GM06990 (cell line): ENCODE measurements around the gene ZCCHC2.

Source experiments
- DNase-seq: peaks from one replicate; pipeline ENCODE4 v3.0.0-alpha.2; 2011; ENCODE audit not compliant: insufficient read length; ENCODE audit errors: extremely low read depth
- H3K27me3 ChIP-seq: replicated peaks from 2 replicates; pipeline ENCODE4 v1.6.0; 2011; ENCODE audit warnings: low read length; ENCODE audit not compliant: control insufficient read depth, insufficient read depth
- H3K36me3 ChIP-seq: 2 replicates; pipeline ENCODE4 v1.5.1; 2011; ENCODE audit warnings: low read length; ENCODE audit not compliant: control insufficient read depth, insufficient read depth
- H3K4me3 ChIP-seq: replicated peaks from 2 replicates; pipeline ENCODE4 v1.5.1; 2011; ENCODE audit warnings: low read depth, mild to moderate bottlenecking, control low read depth, low read length
- CTCF ChIP-seq: IDR thresholded peaks from 2 replicates; pipeline ENCODE4 v1.5.1; 2011; ENCODE audit warnings: low read length, control low read depth, mild to moderate bottlenecking, inconsistent platforms; ENCODE audit not compliant: insufficient read depth, poor library complexity, severe bottlenecking

The ZCCHC2 gene

GRCh38 chr18:62564044-62564443 is 41.2 kb downstream of the ZCCHC2 start:
- no peak overlapping the region for H3K4me3 ChIP-seq
- DNase-seq: no peak
- peaks cover 4% of the 10 kb centered on the region for H3K36me3 ChIP-seq
- no peak for TF ChIP-seq CTCF
- H3K27me3 ChIP-seq: no peaks in the 10 kb centered on the region

- DNase-seq: no peak
- TF ChIP-seq CTCF: no peak
- Histone ChIP-seq H3K36me3 (peaks cover 5% of the 10 kb centered on the region), H3K27me3 (no peaks in the 10 kb centered on the region), H3K4me3 (no peak overlapping the region)
Measured at GRCh38 chr18:62566199-62566598, 43.4 kb downstream of the ZCCHC2 start.

GRCh38 chr18:62566818-62567217 is 44.0 kb downstream of the ZCCHC2 start:
- Histone ChIP-seq H3K36me3 (peaks cover 5% of the 10 kb centered on the region), H3K27me3 (no peaks in the 10 kb centered on the region), H3K4me3 (no peak overlapping the region)
- no peak for TF ChIP-seq CTCF
- DNase-seq: no peak

- Histone ChIP-seq H3K27me3 (no peaks in the 10 kb centered on the region), H3K36me3 (peaks cover 10% of the 10 kb centered on the region), H3K4me3 (no peak overlapping the region)
- no peak for TF ChIP-seq CTCF
- DNase-seq: no peak
Measured at GRCh38 chr18:62569081-62569655, 46.3 kb downstream of the ZCCHC2 start.

- no peak overlapping the region for H3K4me3 ChIP-seq
- peaks cover 20% of the 10 kb centered on the region for H3K36me3 ChIP-seq
- no peaks in the 10 kb centered on the region for H3K27me3 ChIP-seq
- no peak for TF ChIP-seq CTCF
- DNase-seq: no peak
Measured at GRCh38 chr18:62571037-62571436, 48.2 kb downstream of the ZCCHC2 start.

GRCh38 chr18:62571648-62572047 is 48.8 kb downstream of the ZCCHC2 start:
- Histone ChIP-seq H3K4me3 (no peak overlapping the region), H3K27me3 (no peaks in the 10 kb centered on the region), H3K36me3 (peaks cover 19% of the 10 kb centered on the region)
- no peak for DNase-seq
- no peak for TF ChIP-seq CTCF
